GM11168 (cell line): ENCODE measurements around the gene MYCBPAP.

Source experiments
- in situ Hi-C: fragments of 300-500 bp; cut with MboI; formaldehyde crosslinking; loops from one replicate; pipeline ENCODE4 v1.12.0; 2022; ENCODE audit warnings: low sequenced_read_pairs; ENCODE audit not compliant: unreplicated experiment

Gene MYCBPAP

GRCh38 chr17:50547736-50548083 lies 39.5 kb downstream of the MYCBPAP start:
- in situ Hi-C loops = no loop called here

DNA sequence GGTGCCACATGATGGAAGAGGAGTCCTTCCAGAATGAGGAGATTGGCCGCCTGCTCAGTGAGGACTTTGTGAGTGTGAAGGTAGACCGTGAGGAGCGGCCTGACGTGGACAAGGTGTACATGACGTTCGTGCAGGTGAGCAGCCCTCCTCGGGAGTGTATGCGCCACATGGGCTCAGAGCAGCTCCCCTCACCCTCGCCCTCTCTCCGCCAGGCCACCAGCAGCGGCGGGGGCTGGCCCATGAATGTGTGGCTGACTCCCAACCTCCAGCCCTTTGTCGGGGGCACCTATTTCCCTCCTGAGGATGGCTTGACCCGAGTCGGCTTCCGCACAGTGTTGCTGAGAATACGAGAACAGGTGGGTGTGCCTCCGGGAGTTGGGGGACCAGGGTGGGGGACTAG lies 40.6 kb downstream of the MYCBPAP start:
- in situ Hi-C loops = no loop called here

- in situ Hi-C loops = no loop called here
These were observed 41.2 kb downstream of the MYCBPAP start for GRCh38 chr17:50549256-50549941.

- in situ Hi-C loops = loop anchor here (5.0 kb wide), 1 partner anchor 77 kb away; no protein-coding TSS in a partner anchor
These were observed 41.7 kb downstream of the MYCBPAP start for GRCh38 chr17:50549969-50550368.

DNA sequence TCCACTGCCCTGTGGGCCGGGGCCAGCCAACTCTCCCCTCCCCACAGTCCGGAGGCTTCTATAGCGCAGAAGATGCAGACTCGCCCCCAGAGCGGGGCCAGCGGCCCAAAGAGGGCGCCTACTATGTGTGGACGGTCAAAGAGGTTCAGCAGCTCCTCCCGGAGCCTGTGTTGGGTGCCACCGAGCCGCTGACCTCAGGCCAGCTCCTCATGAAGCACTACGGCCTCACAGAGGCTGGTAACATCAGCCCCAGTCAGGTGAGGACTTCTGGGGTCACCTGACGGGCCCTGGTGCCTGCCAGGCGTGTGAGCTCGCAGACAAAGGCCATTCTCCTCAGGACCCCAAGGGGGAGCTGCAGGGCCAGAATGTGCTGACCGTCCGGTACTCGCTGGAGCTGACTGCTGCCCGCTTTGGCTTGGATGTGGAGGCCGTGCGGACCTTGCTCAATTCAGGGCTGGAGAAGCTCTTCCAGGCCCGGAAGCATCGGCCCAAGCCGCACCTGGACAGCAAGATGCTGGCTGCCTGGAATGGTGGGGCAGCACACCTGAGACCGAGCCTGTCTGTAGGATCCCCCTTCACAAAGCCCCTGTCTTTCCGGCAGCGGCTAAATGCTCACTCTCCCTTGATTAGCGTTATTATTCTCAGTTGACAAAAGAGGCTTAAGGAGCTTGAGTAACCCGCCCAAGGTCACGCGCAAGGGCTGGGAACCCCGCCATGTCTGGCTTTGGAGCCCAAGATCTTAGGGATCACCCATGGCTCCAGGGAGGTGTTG lies 42.6 kb downstream of the MYCBPAP start:
- in situ Hi-C loops = loop anchor here (5.0 kb wide), 1 partner anchor 76 kb away; no protein-coding TSS in a partner anchor

DNA sequence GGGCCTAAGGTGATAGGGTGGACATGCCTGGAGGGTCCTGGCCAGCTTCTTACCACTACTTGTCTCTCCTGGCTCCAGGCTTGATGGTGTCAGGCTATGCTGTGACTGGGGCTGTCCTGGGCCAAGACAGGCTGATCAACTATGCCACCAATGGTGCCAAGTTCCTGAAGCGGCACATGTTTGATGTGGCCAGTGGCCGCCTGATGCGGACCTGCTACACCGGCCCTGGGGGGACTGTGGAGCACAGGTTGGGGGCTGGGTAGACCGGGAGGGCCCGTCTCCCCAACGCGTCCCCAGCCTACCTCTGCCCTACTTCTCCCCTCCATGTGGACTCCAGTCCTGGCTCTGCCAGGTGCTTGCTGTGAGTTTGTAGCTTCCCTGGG lies 43.2 kb downstream of the MYCBPAP start:
- in situ Hi-C loops = loop anchor here (5.0 kb wide), 1 partner anchor 76 kb away; no protein-coding TSS in a partner anchor

DNA sequence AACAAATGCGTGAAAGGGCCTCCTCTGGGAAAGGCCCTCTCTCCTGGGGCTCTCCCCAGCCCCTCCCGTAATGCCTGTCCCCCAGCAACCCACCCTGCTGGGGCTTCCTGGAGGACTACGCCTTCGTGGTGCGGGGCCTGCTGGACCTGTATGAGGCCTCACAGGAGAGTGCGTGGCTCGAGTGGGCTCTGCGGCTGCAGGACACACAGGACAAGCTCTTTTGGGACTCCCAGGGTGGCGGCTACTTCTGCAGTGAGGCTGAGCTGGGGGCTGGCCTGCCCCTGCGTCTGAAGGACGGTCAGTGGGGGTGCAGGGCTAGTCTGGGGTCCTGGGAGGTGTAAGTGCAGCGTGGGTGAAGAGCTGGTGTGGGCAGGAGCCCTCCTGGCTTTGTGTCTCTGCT lies 43.6 kb downstream of the MYCBPAP start:
- in situ Hi-C loops = loop anchor here (5.0 kb wide), 1 partner anchor 75 kb away; no protein-coding TSS in a partner anchor

- in situ Hi-C loops = loop anchor here (5.0 kb wide), 1 partner anchor 73 kb away; no protein-coding TSS in a partner anchor
These were observed 46.0 kb downstream of the MYCBPAP start for GRCh38 chr17:50554201-50554600.

- in situ Hi-C loops = no loop called here
These were observed 48.6 kb downstream of the MYCBPAP start for GRCh38 chr17:50556803-50557202.

- in situ Hi-C loops = no loop called here
These were observed 49.4 kb downstream of the MYCBPAP start for GRCh38 chr17:50557630-50558029.

- in situ Hi-C loops = no loop called here
These were observed 49.9 kb downstream of the MYCBPAP start for GRCh38 chr17:50558091-50558490.

GRCh38 chr17:50558581-50558940 lies 50.3 kb downstream of the MYCBPAP start:
- in situ Hi-C loops = no loop called here

DNA sequence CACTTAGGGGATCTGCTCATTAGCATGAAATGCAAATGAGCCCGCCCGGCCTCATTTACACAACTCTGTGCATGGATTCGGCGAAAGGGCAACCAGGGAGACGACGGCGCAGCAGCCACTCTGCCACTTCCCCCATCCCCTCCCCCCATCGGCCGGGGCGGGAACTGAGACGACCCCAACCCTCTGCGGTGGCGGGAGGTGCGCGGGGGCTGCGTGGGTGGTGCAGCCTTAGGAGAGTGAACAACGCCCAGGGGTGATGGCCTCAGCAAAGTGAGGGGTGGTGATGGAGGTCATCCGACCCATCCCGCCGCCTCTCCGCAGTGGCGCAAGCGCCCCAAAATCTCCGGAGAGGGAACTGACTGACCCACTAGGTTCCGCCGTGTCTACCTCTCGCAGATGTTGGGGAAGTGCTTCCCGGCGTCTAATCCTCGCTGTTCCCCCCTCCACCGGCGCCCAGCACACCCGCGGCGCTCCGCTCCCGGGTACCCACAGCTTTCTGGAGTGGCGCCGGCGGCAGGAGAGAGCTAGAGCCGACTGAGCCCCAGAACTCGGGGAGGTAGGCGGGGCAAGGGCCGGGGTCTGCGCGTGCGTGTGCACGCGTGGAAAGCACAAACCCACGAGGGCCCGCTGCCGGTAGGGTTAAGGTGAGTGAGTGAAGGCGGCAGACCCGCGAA lies 50.8 kb downstream of the MYCBPAP start:
- in situ Hi-C loops = no loop called here

DNA sequence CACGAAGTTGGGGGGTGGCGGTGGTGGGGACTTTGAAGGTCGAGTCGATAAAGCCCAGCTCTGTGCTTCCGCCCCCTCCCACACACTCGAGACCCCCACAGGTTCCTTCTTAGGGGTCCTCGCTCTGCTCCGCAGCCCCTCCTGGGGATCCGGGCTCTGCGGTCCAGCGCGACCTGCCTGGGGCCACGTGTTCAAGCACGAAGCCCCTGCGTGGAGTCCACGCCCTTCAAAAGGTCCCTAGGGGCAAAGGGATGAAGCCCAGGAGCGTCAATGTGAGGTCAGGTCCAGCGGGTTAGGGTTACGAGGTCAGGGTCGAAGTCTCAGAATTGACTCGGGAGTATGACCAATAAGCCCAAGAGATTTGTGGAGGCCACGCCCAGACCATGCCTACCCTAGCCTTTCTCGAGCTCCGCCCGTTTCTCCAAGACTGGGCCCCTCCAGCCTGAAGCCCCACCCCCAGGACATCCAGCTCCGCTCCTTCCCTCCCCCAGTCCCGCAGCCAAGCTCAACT lies 51.5 kb downstream of the MYCBPAP start:
- in situ Hi-C loops = no loop called here

- in situ Hi-C loops = no loop called here
These were observed 52.1 kb downstream of the MYCBPAP start, which contains the start of gene CACNA1G for GRCh38 chr17:50560185-50560824. Gene CACNA1G (plus strand): TSS chr17:50560715. CDS start chr17:50561460, 745 bp downstream.

GRCh38 chr17:50560931-50561745 lies 52.9 kb downstream of the MYCBPAP start:
- in situ Hi-C loops = no loop called here

GRCh38 chr17:50561746-50562141 lies 53.5 kb downstream of the MYCBPAP start:
- in situ Hi-C loops = no loop called here

DNA sequence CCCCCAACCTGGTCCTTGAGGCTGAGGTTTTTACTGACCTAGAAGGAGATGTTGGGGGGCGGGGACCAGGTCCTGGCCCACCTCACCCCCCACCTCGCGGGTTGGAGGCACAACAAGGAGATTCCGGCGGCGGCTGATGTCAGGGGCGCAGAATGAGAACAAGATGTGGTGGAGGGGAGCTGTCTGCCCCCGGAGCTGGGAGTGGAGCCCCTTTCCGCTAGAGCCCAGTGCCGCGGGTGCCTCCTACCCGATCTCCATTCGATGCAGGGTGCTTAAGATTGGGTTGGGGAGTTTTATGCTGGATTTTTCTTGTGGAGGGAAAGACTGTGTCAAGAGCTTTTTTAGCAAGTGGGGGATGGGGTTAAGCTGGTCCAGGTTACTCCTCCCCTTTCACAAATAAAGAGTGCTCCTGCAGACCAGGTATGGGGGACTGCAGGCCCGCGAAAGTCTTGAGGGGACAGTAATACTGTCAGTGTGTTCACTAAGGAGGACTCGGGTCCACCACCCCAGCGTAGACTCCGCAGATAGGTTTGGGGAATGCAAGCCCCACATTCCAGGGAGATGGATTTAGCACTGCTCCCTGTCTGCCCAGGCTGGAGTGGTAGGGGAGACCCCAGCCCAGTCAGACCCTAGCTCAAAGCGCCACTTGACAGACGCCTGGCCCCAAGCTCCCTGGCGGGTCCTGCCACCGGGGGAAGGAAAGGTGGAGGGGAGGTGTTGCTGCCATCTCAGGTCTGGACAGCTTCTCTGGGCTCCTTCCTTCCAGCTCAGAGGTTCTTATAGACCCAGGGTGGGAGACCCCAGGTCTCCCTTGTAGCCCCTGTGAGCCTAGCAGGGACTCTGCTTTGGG lies 54.2 kb downstream of the MYCBPAP start:
- in situ Hi-C loops = no loop called here

- in situ Hi-C loops = no loop called here
These were observed 54.9 kb downstream of the MYCBPAP start for GRCh38 chr17:50563092-50563511.
